Activated B cell treated with CpG ODN at 0.5 μM for 24 hours (primary cell): ENCODE results near the gene MRPL39. TPM values are rescaled to one million over a fixed set of nuclear protein-coding genes. Genes with fewer than 3 reads are reported as not detected.
"Not testable (repeated sequence)": the region's sequence is repeated elsewhere in the genome, so short reads cannot be mapped to it uniquely, and the experiment has no call there.

Source experiments
- ATAC-seq: fragments of 200-7000 bp; cut with Tn5 transposase; one replicate; pipeline ENCODE4 v1.10.0; 2021; ENCODE audit warnings: low read depth, mild to moderate bottlenecking, moderate library complexity
- CTCF ChIA-PET: fragments of 350-600 bp; sonication (Branson Sonifier 250); formaldehyde crosslinking; loops from one replicate; lab custom pipeline; 2021; ENCODE audit warnings: antibody characterized with exemption; lab: Charles Lee
- POLR2A ChIA-PET: fragments of 350-600 bp; sonication (Branson Sonifier 250); formaldehyde crosslinking; loops from one replicate; lab custom pipeline; 2021; ENCODE audit warnings: antibody characterized with exemption; lab: Charles Lee
- DNase-seq: peaks from one replicate; pipeline ENCODE4 v3.0.0; 2022
- H3K27ac Mint-ChIP-seq: one replicate; pipeline ENCODE4 v1.8.0; 2020; ENCODE audit warnings: mixed read lengths
- H3K27me3 Mint-ChIP-seq: one replicate; pipeline ENCODE4 v1.8.0; 2021; ENCODE audit warnings: mixed read lengths
- H3K36me3 Mint-ChIP-seq: one replicate; pipeline ENCODE4 v1.8.0; 2021; ENCODE audit warnings: low read depth, mixed read lengths
- H3K4me1 Mint-ChIP-seq: one replicate; pipeline ENCODE4 v1.8.0; 2021; ENCODE audit warnings: mixed read lengths
- H3K4me3 Mint-ChIP-seq: one replicate; pipeline ENCODE4 v1.8.0; 2020; ENCODE audit warnings: mild to moderate bottlenecking, mixed read lengths
- H3K9me3 Mint-ChIP-seq: one replicate; pipeline ENCODE4 v1.8.0; 2020; ENCODE audit warnings: mixed read lengths
- CTCF ChIP-seq: fragments of 200-600 bp; IDR thresholded peaks from one replicate; pipeline ENCODE4 v1.8.0; 2022; ENCODE audit warnings: antibody characterized with exemption, mild to moderate bottlenecking
- intact Hi-C: fragments of 100-400 bp; cut with micrococcal nuclease; formaldehyde crosslinking; loops from one replicate; pipeline ENCODE4 v1.15.1; 2024
- total RNA-seq: library from RNA; stranded (reverse); gene quantifications from 2 replicates; pipeline ENCODE4 v1.2.3, GENCODE V29; 2022

Gene MRPL39
- total RNA-seq, 1 donor from 2014 or later = 43.6 TPM

GRCh38 chr21:25632296-25632695, 25.0 kb upstream of the MRPL39 start:
- H3K27ac Mint-ChIP-seq = no peak overlapping the region
- DNase-seq (no peak), ATAC-seq (no peak)
- intact Hi-C loops = no loop called here
- POLR2A ChIA-PET = no interaction called here
- no peaks in the 10 kb centered on the region for H3K9me3 Mint-ChIP-seq
- TF ChIP-seq CTCF = no peak
- H3K4me3 Mint-ChIP-seq = no peak overlapping the region
- CTCF ChIA-PET = no interaction called here
- no peaks in the 10 kb centered on the region for H3K4me1 Mint-ChIP-seq
- peaks cover 4% of the 10 kb centered on the region for H3K27me3 Mint-ChIP-seq
- H3K36me3 Mint-ChIP-seq = no peaks in the 10 kb centered on the region

- no peak for DNase-seq
- Mint-ChIP-seq H3K36me3 (no peaks in the 10 kb centered on the region), H3K27ac (no peak overlapping the region), H3K9me3 (no peaks in the 10 kb centered on the region), H3K4me3 (no peak overlapping the region), H3K27me3 (no peaks in the 10 kb centered on the region), H3K4me1 (no peaks in the 10 kb centered on the region)
- no peak for TF ChIP-seq CTCF
- no peak for ATAC-seq
- intact Hi-C loops = no loop called here
- CTCF ChIA-PET = no interaction called here
- POLR2A ChIA-PET = no interaction called here
These were observed 19.5 kb upstream of the MRPL39 start for GRCh38 chr21:25626757-25627156.

- DNase-seq, H3K9me3 Mint-ChIP-seq, POLR2A ChIA-PET, H3K4me3 Mint-ChIP-seq, ATAC-seq, H3K4me1 Mint-ChIP-seq, CTCF ChIA-PET, intact Hi-C loops, H3K27ac Mint-ChIP-seq, H3K27me3 Mint-ChIP-seq, H3K36me3 Mint-ChIP-seq: not testable (repeated sequence)
These were observed 18.7 kb upstream of the MRPL39 start for GRCh38 chr21:25625776-25626555.

- Mint-ChIP-seq H3K9me3 (no peaks in the 10 kb centered on the region), H3K27me3 (no peaks in the 10 kb centered on the region), H3K4me1 (no peaks in the 10 kb centered on the region), H3K4me3 (no peak overlapping the region), H3K27ac (no peak overlapping the region), H3K36me3 (no peaks in the 10 kb centered on the region)
- ChIA-PET CTCF (no interaction called here), POLR2A (no interaction called here)
- intact Hi-C loops = no loop called here
- no peak for TF ChIP-seq CTCF
- ATAC-seq = no peak
- DNase-seq = no peak
These were observed 17.8 kb upstream of the MRPL39 start for GRCh38 chr21:25625036-25625435.

- no peak overlapping the region for H3K4me3 Mint-ChIP-seq
- TF ChIP-seq CTCF = no peak
- no peaks in the 10 kb centered on the region for H3K27me3 Mint-ChIP-seq
- H3K9me3 Mint-ChIP-seq = no peaks in the 10 kb centered on the region
- no peak for DNase-seq
- CTCF ChIA-PET = no interaction called here
- intact Hi-C loops = no loop called here
- no peaks in the 10 kb centered on the region for H3K4me1 Mint-ChIP-seq
- ATAC-seq = no peak
- no peaks in the 10 kb centered on the region for H3K36me3 Mint-ChIP-seq
- H3K27ac Mint-ChIP-seq = no peak overlapping the region
- POLR2A ChIA-PET = no interaction called here
These were observed 17.2 kb upstream of the MRPL39 start for GRCh38 chr21:25624511-25624910.

- no peaks in the 10 kb centered on the region for H3K27me3 Mint-ChIP-seq
- TF ChIP-seq CTCF = no peak
- no peak overlapping the region for H3K4me3 Mint-ChIP-seq
- intact Hi-C loops = no loop called here
- CTCF ChIA-PET = no interaction called here
- POLR2A ChIA-PET = no interaction called here
- no peaks in the 10 kb centered on the region for H3K4me1 Mint-ChIP-seq
- no peak overlapping the region for H3K27ac Mint-ChIP-seq
- ATAC-seq (no peak), DNase-seq (no peak)
- no peaks in the 10 kb centered on the region for H3K9me3 Mint-ChIP-seq
- no peaks in the 10 kb centered on the region for H3K36me3 Mint-ChIP-seq
These were observed 11.9 kb upstream of the MRPL39 start for GRCh38 chr21:25619198-25619597.
